Spleen (tissue), 11 donors: Measurements from ENCODE around the gene HMGB3. TPM values are rescaled to one million over a fixed set of nuclear protein-coding genes. Genes with fewer than 3 reads are reported as not detected.

ENCODE experiments used
- DNase-seq: peaks from one replicate; pipeline ENCODE4 v3.0.0-alpha.2; 2020
- H3K27ac ChIP-seq, 8 donors: fragments of 200-600 bp; sonication (generic) in 7 of 8; 1 replicate in 4 of 8; 2 replicates in 4 of 8; pipeline versions ENCODE4 v1.5.0 to v1.8.0; 2016 to 2021; ENCODE audit warnings: inconsistent platforms in 4 of 8, mild to moderate bottlenecking in 4 of 8, moderate library complexity in 1 of 8
- H3K27me3 ChIP-seq, 7 donors: fragments of 200-600 bp; sonication (generic) in 6 of 7; replicated peaks in 1 of 7; 1 replicate in 4 of 7; 2 replicates in 3 of 7; pipeline versions ENCODE4 v1.5.0 to v1.8.0; 2016 to 2021; ENCODE audit warnings: inconsistent platforms in 3 of 7, mild to moderate bottlenecking in 1 of 7
- H3K36me3 ChIP-seq, 6 donors: fragments of 200-600 bp; sonication (generic) in 5 of 6; 1 replicate in 4 of 6; 2 replicates in 2 of 6; pipeline versions ENCODE4 v1.5.0 to v1.8.0; 2016 to 2021; ENCODE audit warnings: inconsistent platforms in 2 of 6
- H3K4me1 ChIP-seq, 6 donors: fragments of 200-600 bp; sonication (generic) in 5 of 6; 1 replicate in 3 of 6; 2 replicates in 3 of 6; pipeline versions ENCODE4 v1.5.0 to v1.8.0; 2016 to 2021; ENCODE audit warnings: inconsistent platforms in 3 of 6
- H3K4me3 ChIP-seq, 8 donors: fragments of 200-600 bp; sonication (generic) in 7 of 8; 1 replicate in 4 of 8; 2 replicates in 4 of 8; pipeline versions ENCODE4 v1.5.0 to v1.8.0; 2016 to 2021; ENCODE audit warnings: inconsistent platforms in 4 of 8, mild to moderate bottlenecking in 4 of 8, moderate library complexity in 2 of 8
- H3K9me3 ChIP-seq, 8 donors: fragments of 200-600 bp; sonication (generic) in 7 of 8; 1 replicate in 4 of 8; 2 replicates in 4 of 8; pipeline versions ENCODE4 v1.5.0 to v1.8.0; 2016 to 2021; ENCODE audit warnings: inconsistent platforms in 4 of 8
- POLR2A ChIP-seq, 3 donors: fragments of 450-650 bp; IDR thresholded peaks; one replicate each; pipeline ENCODE4 v1.5.1; 2017; ENCODE audit warnings: antibody characterized with exemption in 3 of 3, mild to moderate bottlenecking in 1 of 3
- POLR2AphosphoS5 ChIP-seq, 3 donors: sonication (generic); formaldehyde crosslinking; IDR thresholded peaks; one replicate each; pipeline ENCODE4 v1.5.1; 2017; ENCODE audit warnings: antibody characterized with exemption in 3 of 3
- WGBS, 5 donors: extraction: QIAGEN DNeasy Blood & Tissue Kit in 3 of 5; methylation state at CpG; one replicate each; pipeline versions ENCODE4 v1.1.5 to v1.1.7; 2013 to 2018; 5-methylcytosine and 5-hydroxymethylcytosine counted together
- intact Hi-C: fragments of 100-400 bp; cut with DNase I; formaldehyde crosslinking; loops from one replicate; pipeline ENCODE4 v1.15.0; 2023; ENCODE audit warnings: low total_unique reads
- polyA plus RNA-seq, 3 donors: library from polyadenylated mRNA; stranded (reverse); fragments of 200-250 nt; gene quantifications; one replicate each; pipeline ENCODE4 v1.2.1, GENCODE V29; 2013
- small RNA-seq, 4 donors: library from RNA; depleted of rRNA; stranded (forward); fragments of <200 nt; gene quantifications; one replicate each; pipeline ENCODE3, GENCODE V24; 2016
- total RNA-seq, 7 donors: library from RNA; depleted of rRNA in 3 of 7; stranded (reverse); fragments of >200 nt in 3 of 7; fragmentation: NEBNext Ultra II Directional in 4 of 7; extraction: Animal tissue kit (Norgen Biotek cat#: 25700) in 4 of 7; gene quantifications; one replicate each; pipeline versions ENCODE4 v1.1.0 to v1.2.1, GENCODE V29; 2016 to 2021
- TF ChIP-seq, protein P1 (sequence below), 11 experiments: fragments of 200-600 bp in 7 of 11; fragments of 450-650 bp in 4 of 11; sonication (generic) in 4 of 11; IDR thresholded peaks in 8 of 11; conservative IDR thresholded peaks in 3 of 11; 1 replicate in 7 of 11; 2 replicates in 4 of 11; pipeline versions ENCODE4 v1.4.0 to v1.8.0; 2016 to 2021; ENCODE audit warnings: antibody characterized with exemption in 11 of 11, inconsistent platforms in 4 of 11, mild to moderate bottlenecking in 1 of 11
- donor health status: healthy with polysubstance abuse.
- donor health status: DM: no; HTN: no; CAD: no; lungs with moderate emphysema.
- donor health status: DM: no; HTN: no; CAD: no.
- donor health status: Bipolar disorder and iron deficiency.
- donor health status: healthy.
- donor health status: DM: no; HTN: no; CAD: no.
- donor health status: DM: yes; HTN: yes; CAD: no.

Gene HMGB3
- total and polyA plus RNA-seq, 10 donors, result 5.0 to 27.3 (median 10.1) TPM

DNA sequence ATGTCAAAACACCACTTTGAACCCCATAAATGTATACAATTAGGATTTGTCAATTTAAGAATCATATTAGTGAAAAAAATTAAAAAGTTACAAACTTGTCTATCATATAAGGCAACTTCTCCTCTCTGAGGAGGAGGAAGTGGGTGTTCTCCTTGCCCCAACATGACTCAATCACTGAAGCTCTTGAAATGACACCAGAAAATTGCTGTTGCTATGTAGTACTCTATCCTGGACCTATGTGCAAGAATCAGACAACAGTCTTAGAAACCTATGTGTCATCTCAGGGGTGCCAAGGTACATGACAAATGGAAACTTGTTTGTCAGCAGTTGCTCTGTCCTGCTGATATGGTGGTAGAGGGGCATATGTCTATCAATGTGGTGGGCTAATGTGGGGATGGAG is 47.7 kb downstream of the HMGB3 start:
- Histone ChIP-seq H3K27me3 (peaks cover 0 to 3% (median 0%) of the 10 kb centered on the region in 7 donors), H3K36me3 (no peaks in the 10 kb centered on the region), H3K27ac (no peak overlapping the region), H3K9me3 (no peaks in the 10 kb centered on the region), H3K4me1 (no peaks in the 10 kb centered on the region), H3K4me3 (no peak overlapping the region)
- DNase-seq, result no peak
- intact Hi-C loops, result no loop called here
- TF ChIP-seq POLR2AphosphoS5 (IDR thresholded peaks at IDR 0.05) (no peak), POLR2A (IDR thresholded peaks at IDR 0.05) (no peak)
- TF ChIP-seq, protein P1, sequence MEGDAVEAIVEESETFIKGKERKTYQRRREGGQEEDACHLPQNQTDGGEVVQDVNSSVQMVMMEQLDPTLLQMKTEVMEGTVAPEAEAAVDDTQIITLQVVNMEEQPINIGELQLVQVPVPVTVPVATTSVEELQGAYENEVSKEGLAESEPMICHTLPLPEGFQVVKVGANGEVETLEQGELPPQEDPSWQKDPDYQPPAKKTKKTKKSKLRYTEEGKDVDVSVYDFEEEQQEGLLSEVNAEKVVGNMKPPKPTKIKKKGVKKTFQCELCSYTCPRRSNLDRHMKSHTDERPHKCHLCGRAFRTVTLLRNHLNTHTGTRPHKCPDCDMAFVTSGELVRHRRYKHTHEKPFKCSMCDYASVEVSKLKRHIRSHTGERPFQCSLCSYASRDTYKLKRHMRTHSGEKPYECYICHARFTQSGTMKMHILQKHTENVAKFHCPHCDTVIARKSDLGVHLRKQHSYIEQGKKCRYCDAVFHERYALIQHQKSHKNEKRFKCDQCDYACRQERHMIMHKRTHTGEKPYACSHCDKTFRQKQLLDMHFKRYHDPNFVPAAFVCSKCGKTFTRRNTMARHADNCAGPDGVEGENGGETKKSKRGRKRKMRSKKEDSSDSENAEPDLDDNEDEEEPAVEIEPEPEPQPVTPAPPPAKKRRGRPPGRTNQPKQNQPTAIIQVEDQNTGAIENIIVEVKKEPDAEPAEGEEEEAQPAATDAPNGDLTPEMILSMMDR (IDR thresholded peaks at IDR 0.05 in 8 of 11, conservative IDR thresholded peaks at IDR 0.05 in 3 of 11), result no peak

DNA sequence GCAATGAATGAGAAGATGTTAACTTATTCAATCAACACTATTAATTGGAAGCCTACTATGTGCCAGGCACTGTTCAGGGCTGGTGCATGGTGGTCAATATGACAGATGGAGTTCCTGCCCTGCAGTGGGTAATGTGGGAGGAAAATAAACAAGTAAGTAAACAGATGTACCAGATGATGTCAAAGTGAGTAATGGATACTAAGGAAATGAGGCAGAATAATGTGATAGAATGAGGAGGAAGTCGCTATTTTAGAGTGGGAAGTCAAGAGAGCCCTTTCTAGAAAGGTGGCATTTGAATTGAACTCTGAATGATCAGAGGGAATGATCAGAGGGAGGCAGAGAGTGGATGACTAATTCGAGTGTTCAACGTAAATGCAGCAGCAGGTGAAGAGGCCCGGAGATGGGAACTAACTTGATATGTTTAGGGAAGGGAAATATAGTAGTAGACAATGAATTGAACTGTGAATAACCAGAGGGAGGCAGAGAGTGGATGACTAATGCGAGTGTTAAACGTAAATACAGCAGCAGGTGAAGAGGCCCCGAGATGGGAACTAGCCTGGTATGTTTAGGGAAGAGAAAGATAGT is 48.3 kb downstream of the HMGB3 start:
- Histone ChIP-seq H3K4me3 (no peak overlapping the region), H3K27me3 (peaks cover 0 to 3% (median 0%) of the 10 kb centered on the region in 7 donors), H3K9me3 (no peaks in the 10 kb centered on the region), H3K36me3 (no peaks in the 10 kb centered on the region), H3K4me1 (no peaks in the 10 kb centered on the region), H3K27ac (no peak overlapping the region)
- intact Hi-C loops, result no loop called here
- DNase-seq, result no peak
- TF ChIP-seq, protein P1 (IDR thresholded peaks at IDR 0.05 in 8 of 11, conservative IDR thresholded peaks at IDR 0.05 in 3 of 11), result no peak
- TF ChIP-seq POLR2A (IDR thresholded peaks at IDR 0.05) (no peak), POLR2AphosphoS5 (IDR thresholded peaks at IDR 0.05) (no peak)
- 57 to 80% (median 75%) methylated on average over 7 of the region's 7 CpGs for WGBS, 5 donors

DNA sequence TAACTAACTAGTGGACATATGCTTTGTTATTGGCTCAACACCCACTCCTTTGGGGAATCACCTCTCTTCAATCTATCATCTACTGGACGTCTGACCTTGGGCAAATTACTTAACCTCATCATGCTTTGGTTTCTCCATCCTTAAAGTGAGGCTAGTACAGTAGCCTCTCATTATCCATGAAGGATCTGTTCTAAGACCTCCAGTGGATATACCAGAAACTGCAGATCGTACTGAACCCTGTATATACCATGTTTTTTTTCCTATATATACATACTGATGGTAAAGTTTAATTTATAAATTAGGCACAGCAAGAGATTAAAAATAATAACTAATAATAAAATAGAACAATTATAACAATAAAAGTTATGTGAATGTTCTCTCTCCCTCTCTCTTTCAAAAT is 56.2 kb downstream of the HMGB3 start:
- H3K4me3 ChIP-seq, result no peak overlapping the region

More for the DNA sequence above, 56.2 kb downstream of the HMGB3 start:
- 40 to 64% (median 54%) methylated on average over 2 of the region's 2 CpGs for WGBS, 5 donors
- Histone ChIP-seq H3K9me3 (peaks cover 0 to 7% (median 0%) of the 10 kb centered on the region in 8 donors), H3K36me3 (no peaks in the 10 kb centered on the region), H3K4me1 (no peaks in the 10 kb centered on the region), H3K27me3 (no peaks in the 10 kb centered on the region), H3K27ac (no peak overlapping the region)
- intact Hi-C loops, result no loop called here
- DNase-seq, result no peak
- TF ChIP-seq POLR2A (IDR thresholded peaks at IDR 0.05), result no peak
- no peak for TF ChIP-seq POLR2AphosphoS5 (IDR thresholded peaks at IDR 0.05)
- TF ChIP-seq, protein P1 (IDR thresholded peaks at IDR 0.05 in 8 of 11, conservative IDR thresholded peaks at IDR 0.05 in 3 of 11), result no peak

Small RNA genes lying within 50 kb of the gene (small RNA-seq; reads per million reads assigned to genes)
- gene RNA5SP525, result 0 reads per million in 4 donors
- gene RNU6-383P, result 0.08 to 0.75 (median 0.28) reads per million in 4 donors
- gene RPL12P50, result 0 reads per million in 4 donors

Other genes with a start within 250 kb of the HMGB3 start
- gene CD99L2, start 84.7 kb upstream of the HMGB3 start, total RNA-seq, result 10 to 100 TPM; 21.7 to 51.8 (median 41.0) TPM
- 10 to 100 TPM in 1 of 3 donors, 1 to 10 TPM in 2; 8.2 to 15.1 (median 8.7) TPM for gene CD99L2, start 84.7 kb upstream of the HMGB3 start, polyA plus RNA-seq
- gene GPR50, start 193.2 kb downstream of the HMGB3 start, total RNA-seq, result not detected
- gene GPR50, start 193.2 kb downstream of the HMGB3 start, polyA plus RNA-seq, result not detected